ENCODE measurements around the gene MAN2B2. TPM values are rescaled to one million over a fixed set of nuclear protein-coding genes. Genes with fewer than 3 reads are reported as not detected.

Gene MAN2B2
- total RNA-seq, 2 experiments from 2014 or later: 28.0 to 33.1 TPM

- Mint-ChIP-seq H3K27me3 (no peaks in the 10 kb centered on the region), H3K36me3 (peaks cover 56% of the 10 kb centered on the region), H3K4me3 (no peak overlapping the region), H3K4me1 (peaks cover 18% of the 10 kb centered on the region), H3K9me3 (ENCODE audit: low read depth) (no peaks in the 10 kb centered on the region), H3K27ac (no peak overlapping the region)
- no peak for ATAC-seq
- CTCF ChIA-PET: no interaction called here
- no peak for DNase-seq
Observed at GRCh38 chr4:6610856-6611430, 36.0 kb downstream of the MAN2B2 start.

GRCh38 chr4:6612961-6613675, 38.1 kb downstream of the MAN2B2 start:
- peaks cover 13% of the 10 kb centered on the region for H3K4me1 Mint-ChIP-seq
- CTCF ChIA-PET: no interaction called here
- no peak overlapping the region for H3K27ac Mint-ChIP-seq
- peaks cover 53% of the 10 kb centered on the region for H3K36me3 Mint-ChIP-seq
- DNase-seq (no peak), ATAC-seq (no peak)
- H3K9me3 Mint-ChIP-seq (ENCODE audit: low read depth): no peaks in the 10 kb centered on the region
- H3K4me3 Mint-ChIP-seq: no peak overlapping the region
- H3K27me3 Mint-ChIP-seq: no peaks in the 10 kb centered on the region

- ATAC-seq: no peak
- DNase-seq: no peak
- CTCF ChIA-PET: no interaction called here
- H3K4me1 Mint-ChIP-seq: peaks cover 5% of the 10 kb centered on the region
- no peaks in the 10 kb centered on the region for H3K27me3 Mint-ChIP-seq
- H3K27ac Mint-ChIP-seq: no peak overlapping the region
- H3K36me3 Mint-ChIP-seq: peaks cover 51% of the 10 kb centered on the region
- H3K9me3 Mint-ChIP-seq (ENCODE audit: low read depth): no peaks in the 10 kb centered on the region
- H3K4me3 Mint-ChIP-seq: no peak overlapping the region
Observed at GRCh38 chr4:6613676-6614651, 39.0 kb downstream of the MAN2B2 start.

GRCh38 chr4:6614701-6615230, 39.8 kb downstream of the MAN2B2 start:
- ATAC-seq: no peak
- Mint-ChIP-seq H3K27ac (no peak overlapping the region), H3K4me1 (no peaks in the 10 kb centered on the region), H3K27me3 (no peaks in the 10 kb centered on the region), H3K4me3 (no peak overlapping the region), H3K36me3 (peaks cover 47% of the 10 kb centered on the region), H3K9me3 (ENCODE audit: low read depth) (no peaks in the 10 kb centered on the region)
- CTCF ChIA-PET: no interaction called here
- DNase-seq: no peak

- no peaks in the 10 kb centered on the region for H3K9me3 Mint-ChIP-seq (ENCODE audit: low read depth)
- no peaks in the 10 kb centered on the region for H3K27me3 Mint-ChIP-seq
- no peak for ATAC-seq
- no peaks in the 10 kb centered on the region for H3K4me1 Mint-ChIP-seq
- H3K36me3 Mint-ChIP-seq: peaks cover 43% of the 10 kb centered on the region
- CTCF ChIA-PET: no interaction called here
- H3K27ac Mint-ChIP-seq: no peak overlapping the region
- no peak overlapping the region for H3K4me3 Mint-ChIP-seq
- DNase-seq: no peak
Observed at GRCh38 chr4:6616087-6616995, 41.4 kb downstream of the MAN2B2 start.

GRCh38 chr4:6617246-6617645, 42.3 kb downstream of the MAN2B2 start:
- no peak overlapping the region for H3K27ac Mint-ChIP-seq
- no peaks in the 10 kb centered on the region for H3K9me3 Mint-ChIP-seq (ENCODE audit: low read depth)
- H3K36me3 Mint-ChIP-seq: peaks cover 38% of the 10 kb centered on the region
- DNase-seq (no peak), ATAC-seq (no peak)
- H3K4me1 Mint-ChIP-seq: no peaks in the 10 kb centered on the region
- CTCF ChIA-PET: no interaction called here
- H3K27me3 Mint-ChIP-seq: no peaks in the 10 kb centered on the region
- no peak overlapping the region for H3K4me3 Mint-ChIP-seq

GRCh38 chr4:6618386-6619115, 43.6 kb downstream of the MAN2B2 start:
- H3K9me3 Mint-ChIP-seq (ENCODE audit: low read depth): no peaks in the 10 kb centered on the region
- no peak for DNase-seq
- ATAC-seq: no peak
- H3K36me3 Mint-ChIP-seq: peaks cover 34% of the 10 kb centered on the region
- no peaks in the 10 kb centered on the region for H3K4me1 Mint-ChIP-seq
- CTCF ChIA-PET: no interaction called here
- no peak overlapping the region for H3K27ac Mint-ChIP-seq
- no peak overlapping the region for H3K4me3 Mint-ChIP-seq
- H3K27me3 Mint-ChIP-seq: no peaks in the 10 kb centered on the region

- no peaks in the 10 kb centered on the region for H3K4me1 Mint-ChIP-seq
- CTCF ChIA-PET: no interaction called here
Observed at GRCh38 chr4:6619116-6619465, 44.1 kb downstream of the MAN2B2 start.

GRCh38 chr4:6619466-6620255, 44.7 kb downstream of the MAN2B2 start:
- H3K36me3 Mint-ChIP-seq: peaks cover 25% of the 10 kb centered on the region
- H3K4me1 Mint-ChIP-seq: no peaks in the 10 kb centered on the region
- no peak overlapping the region for H3K4me3 Mint-ChIP-seq
- no peak overlapping the region for H3K27ac Mint-ChIP-seq
- DNase-seq (no peak), ATAC-seq (no peak)
- CTCF ChIA-PET: no interaction called here
- no peaks in the 10 kb centered on the region for H3K9me3 Mint-ChIP-seq (ENCODE audit: low read depth)
- H3K27me3 Mint-ChIP-seq: no peaks in the 10 kb centered on the region

More at GRCh38 chr4:6619116-6619465, 44.1 kb downstream of the MAN2B2 start:
- Mint-ChIP-seq H3K36me3 (peaks cover 29% of the 10 kb centered on the region), H3K9me3 (ENCODE audit: low read depth) (no peaks in the 10 kb centered on the region), H3K27ac (no peak overlapping the region), H3K27me3 (no peaks in the 10 kb centered on the region), H3K4me3 (no peak overlapping the region)
- no peak for DNase-seq
- no peak for ATAC-seq

- H3K9me3 Mint-ChIP-seq (ENCODE audit: low read depth): no peaks in the 10 kb centered on the region
- DNase-seq (no peak), ATAC-seq (no peak)
- peaks cover 25% of the 10 kb centered on the region for H3K36me3 Mint-ChIP-seq
- H3K4me3 Mint-ChIP-seq: no peak overlapping the region
- H3K27me3 Mint-ChIP-seq: no peaks in the 10 kb centered on the region
- H3K27ac Mint-ChIP-seq: no peak overlapping the region
- CTCF ChIA-PET: no interaction called here
- no peaks in the 10 kb centered on the region for H3K4me1 Mint-ChIP-seq
Observed at GRCh38 chr4:6620296-6620695, 45.3 kb downstream of the MAN2B2 start.

GRCh38 chr4:6620891-6621555, 46.0 kb downstream of the MAN2B2 start:
- H3K27ac Mint-ChIP-seq: no peak overlapping the region
- CTCF ChIA-PET: no interaction called here

More at GRCh38 chr4:6620891-6621555, 46.0 kb downstream of the MAN2B2 start:
- Mint-ChIP-seq H3K4me1 (no peaks in the 10 kb centered on the region), H3K36me3 (peaks cover 23% of the 10 kb centered on the region), H3K4me3 (no peak overlapping the region), H3K9me3 (ENCODE audit: low read depth) (no peaks in the 10 kb centered on the region), H3K27me3 (no peaks in the 10 kb centered on the region)
- no peak for ATAC-seq
- DNase-seq: no peak

Measured in activated CD8-positive, alpha-beta memory T cell treated with anti-CD3 and anti-CD28 coated beads, Interleukin-2, amount 10 ng/mL, durations not matched to agents 7 days and 5 days (primary cell).